ENCODE measurements around the gene YEATS2.
"Not testable (repeated sequence)": the region's sequence is repeated elsewhere in the genome, so short reads cannot be mapped to it uniquely, and the experiment has no call there.

The YEATS2 gene

GRCh38 chr3:183779896-183780465 is 82.4 kb downstream of the YEATS2 start:
- DNase-seq = no peak

- no peak for DNase-seq
Observed at GRCh38 chr3:183781246-183781645, 83.6 kb downstream of the YEATS2 start.

GRCh38 chr3:183782576-183783276 is 85.1 kb downstream of the YEATS2 start:
- no peak for DNase-seq

- not testable (repeated sequence) for DNase-seq
Observed at GRCh38 chr3:183784503-183784902, 86.9 kb downstream of the YEATS2 start.

- no peak for DNase-seq
Observed at GRCh38 chr3:183789826-183790225, 92.2 kb downstream of the YEATS2 start.

GRCh38 chr3:183790700-183791099 is 93.1 kb downstream of the YEATS2 start:
- no peak for DNase-seq

GRCh38 chr3:183792976-183793375 is 95.4 kb downstream of the YEATS2 start:
- no peak for DNase-seq

- no peak for DNase-seq
Observed at GRCh38 chr3:183794452-183794851, 96.9 kb downstream of the YEATS2 start.

- no peak for DNase-seq
Observed at GRCh38 chr3:183796372-183796771, 98.8 kb downstream of the YEATS2 start.

GRCh38 chr3:183797996-183798395 is 100.4 kb downstream of the YEATS2 start:
- DNase-seq = no peak

GRCh38 chr3:183799461-183799860 is 101.9 kb downstream of the YEATS2 start:
- no peak for DNase-seq

GRCh38 chr3:183800243-183800863 is 102.8 kb downstream of the YEATS2 start:
- no peak for DNase-seq

- no peak for DNase-seq
Observed at GRCh38 chr3:183801601-183802000, 104.0 kb downstream of the YEATS2 start.

GRCh38 chr3:183802989-183803388 is 105.4 kb downstream of the YEATS2 start:
- DNase-seq = no peak

GRCh38 chr3:183807209-183807728 is 109.7 kb downstream of the YEATS2 start:
- DNase-seq = no peak

GRCh38 chr3:183807881-183808280 is 110.3 kb downstream of the YEATS2 start:
- no peak for DNase-seq

GRCh38 chr3:183808355-183808754 is 110.8 kb downstream of the YEATS2 start:
- no peak for DNase-seq

- no peak for DNase-seq
Observed at GRCh38 chr3:183809270-183809669, 111.7 kb downstream of the YEATS2 start.

- DNase-seq = no peak
Observed at GRCh38 chr3:183810643-183811594, 113.3 kb downstream of the YEATS2 start.

GRCh38 chr3:183811638-183812037 is 114.0 kb downstream of the YEATS2 start:
- DNase-seq = no peak

- peak in 1 of 2 experiments; percentile 74 for DNase-seq
Observed at GRCh38 chr3:183812761-183813445, 115.3 kb downstream of the YEATS2 start.

- no peak for DNase-seq
Observed at GRCh38 chr3:183814240-183814639, 116.6 kb downstream of the YEATS2 start.

Measured in cerebellar nuclear complex (tissue), 1 donor.